GM12891 (cell line): ENCODE results near the gene CCL20.
"Not testable (repeated sequence)": the region's sequence is repeated elsewhere in the genome, so short reads cannot be mapped to it uniquely, and the experiment has no call there.

Source experiments
- POLR2A ChIP-seq: IDR thresholded peaks from 2 replicates; pipeline ENCODE4 v1.6.1; 2011; ENCODE audit warnings: low read depth, low read length, control low read depth
- POLR2AphosphoS5 ChIP-seq: IDR thresholded peaks from 2 replicates; pipeline ENCODE4 v1.6.1; 2011; ENCODE audit warnings: low read depth, low read length, control low read depth
- SPI1 ChIP-seq: IDR thresholded peaks from 2 replicates; pipeline ENCODE4 v1.6.1; 2011; ENCODE audit warnings: low read depth, low read length, control low read depth
- TAF1 ChIP-seq: IDR thresholded peaks from 2 replicates; pipeline ENCODE4 v1.6.1; 2011; ENCODE audit warnings: low read depth, low read length, control low read depth

DNA sequence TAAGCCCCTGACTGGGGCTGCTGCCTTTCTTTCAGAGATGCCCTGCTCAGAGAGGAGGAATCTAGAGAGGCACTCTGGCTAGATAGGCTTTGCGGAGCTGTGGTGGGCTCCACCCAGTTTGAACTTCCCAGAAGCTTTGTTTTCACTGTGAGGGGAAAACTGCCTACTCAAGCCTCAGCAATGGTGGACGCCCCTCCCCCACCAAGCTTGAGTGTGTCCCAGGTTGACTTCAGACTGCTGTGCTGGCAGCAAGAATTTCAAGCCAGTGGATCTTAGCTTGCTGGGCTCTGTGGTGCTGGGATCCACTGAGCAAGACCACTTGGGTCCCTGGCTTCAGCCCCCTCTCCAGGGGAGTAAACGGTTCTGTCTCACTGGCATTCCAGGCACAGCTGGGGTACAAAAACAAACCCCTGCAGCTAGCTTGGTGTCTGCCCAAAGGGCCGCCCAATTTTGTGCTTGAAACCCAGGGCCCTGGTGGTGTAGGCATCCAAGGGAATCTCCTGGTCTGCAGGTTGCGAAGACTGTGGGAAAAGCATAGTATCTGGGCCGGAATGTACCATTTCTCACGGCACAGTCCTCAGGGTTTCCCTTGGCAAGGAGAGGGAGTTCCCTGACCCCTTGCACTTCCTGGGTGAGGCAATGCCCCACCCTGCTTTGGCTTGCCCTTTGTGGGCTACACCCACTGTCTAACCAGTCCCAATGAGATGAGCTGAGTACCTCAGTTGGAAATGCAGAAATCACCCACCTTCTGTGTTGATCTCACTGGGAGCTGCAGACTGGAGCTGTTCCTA lies 25.9 kb downstream of the CCL20 start:
- not testable (repeated sequence) for TF ChIP-seq POLR2A, POLR2AphosphoS5, SPI1, TAF1
